ENCODE measurements around the gene ERC2. TPM values are rescaled to one million over a fixed set of nuclear protein-coding genes. Genes with fewer than 3 reads are reported as not detected.

Gene ERC2
- total RNA-seq, 1 donor from 2014 or later: 6.2 TPM

- DNase-seq (ENCODE audit: low read depth): no peak
These were observed 278.7 kb downstream of the ERC2 start for GRCh38 chr3:56189536-56189935.

- no peak for DNase-seq (ENCODE audit: low read depth)
These were observed 280.1 kb downstream of the ERC2 start for GRCh38 chr3:56188201-56188600.

GRCh38 chr3:56187051-56187450 is 281.2 kb downstream of the ERC2 start:
- DNase-seq (ENCODE audit: low read depth): no peak

- DNase-seq (ENCODE audit: low read depth): no peak
These were observed 282.4 kb downstream of the ERC2 start for GRCh38 chr3:56185827-56186226.

- DNase-seq (ENCODE audit: low read depth): no peak
These were observed 284.7 kb downstream of the ERC2 start for GRCh38 chr3:56183529-56183928.

- DNase-seq (ENCODE audit: low read depth): no peak
These were observed 287.8 kb downstream of the ERC2 start for GRCh38 chr3:56180433-56180832.

GRCh38 chr3:56173601-56174000 is 294.7 kb downstream of the ERC2 start:
- no peak for DNase-seq (ENCODE audit: low read depth)

GRCh38 chr3:56164436-56164835 is 303.8 kb downstream of the ERC2 start:
- DNase-seq (ENCODE audit: low read depth): no peak

GRCh38 chr3:56157693-56158362 is 310.4 kb downstream of the ERC2 start:
- peak; percentile 69 for DNase-seq (ENCODE audit: low read depth)

GRCh38 chr3:56154297-56154696 is 314.0 kb downstream of the ERC2 start:
- DNase-seq (ENCODE audit: low read depth): peak; percentile 33

GRCh38 chr3:56147354-56147753 is 320.9 kb downstream of the ERC2 start:
- no peak for DNase-seq (ENCODE audit: low read depth)

GRCh38 chr3:56145410-56145809 is 322.9 kb downstream of the ERC2 start:
- DNase-seq (ENCODE audit: low read depth): no peak

GRCh38 chr3:56144805-56145204 is 323.5 kb downstream of the ERC2 start:
- no peak for DNase-seq (ENCODE audit: low read depth)

GRCh38 chr3:56137415-56137814 is 330.9 kb downstream of the ERC2 start:
- peak; percentile 60 for DNase-seq (ENCODE audit: low read depth)

- no peak for DNase-seq (ENCODE audit: low read depth)
These were observed 331.8 kb downstream of the ERC2 start for GRCh38 chr3:56136514-56136913.

- no peak for DNase-seq (ENCODE audit: low read depth)
These were observed 332.3 kb downstream of the ERC2 start for GRCh38 chr3:56135941-56136340.

GRCh38 chr3:56133423-56133822 is 334.8 kb downstream of the ERC2 start:
- DNase-seq (ENCODE audit: low read depth): peak; percentile 77

GRCh38 chr3:56132762-56133161 is 335.5 kb downstream of the ERC2 start:
- no peak for DNase-seq (ENCODE audit: low read depth)

GRCh38 chr3:56131974-56132590 is 336.2 kb downstream of the ERC2 start:
- peak; percentile 98 for DNase-seq (ENCODE audit: low read depth)

GRCh38 chr3:56130036-56130435 is 338.2 kb downstream of the ERC2 start:
- DNase-seq (ENCODE audit: low read depth): no peak

- no peak for DNase-seq (ENCODE audit: low read depth)
These were observed 341.6 kb downstream of the ERC2 start for GRCh38 chr3:56126632-56127031.

- peak; percentile 68 for DNase-seq (ENCODE audit: low read depth)
These were observed 342.8 kb downstream of the ERC2 start for GRCh38 chr3:56125358-56126005.

- no peak for DNase-seq (ENCODE audit: low read depth)
These were observed 343.7 kb downstream of the ERC2 start for GRCh38 chr3:56124546-56124945.
